Right renal cortex interstitium (tissue), 3 donors: ENCODE data around the gene SLC25A13. TPM values are rescaled to one million over a fixed set of nuclear protein-coding genes. Genes with fewer than 3 reads are reported as not detected.

ENCODE experiments used
- DNase-seq, 3 donors: peaks; one replicate each; pipeline ENCODE4 v3.0.0-alpha.2; 2013; ENCODE audit warnings: low read depth in 3 of 3, low spot score in 2 of 3
- polyA plus RNA-seq, 3 donors: library from polyadenylated mRNA; unstranded; fragments of 120-200 nt; gene quantifications; one replicate each; pipeline ENCODE4 v1.2.1, GENCODE V29; 2013; ENCODE audit not compliant: insufficient read length in 3 of 3

SLC25A13 gene
- polyA plus RNA-seq, 3 donors, result 38.6 to 42.1 (median 41.4) TPM

- no peak for DNase-seq
Observed at GRCh38 chr7:96244244-96244991, 77.5 kb downstream of the SLC25A13 start.

- DNase-seq, result no peak
Observed at GRCh38 chr7:96243241-96243640, 78.7 kb downstream of the SLC25A13 start.

- DNase-seq, result no peak
Observed at GRCh38 chr7:96241855-96242254, 80.0 kb downstream of the SLC25A13 start.

GRCh38 chr7:96238976-96239766 is 82.7 kb downstream of the SLC25A13 start:
- no peak for DNase-seq

- DNase-seq, result no peak
Observed at GRCh38 chr7:96238474-96238873, 83.4 kb downstream of the SLC25A13 start.

- no peak for DNase-seq
Observed at GRCh38 chr7:96237040-96237439, 84.9 kb downstream of the SLC25A13 start.

- DNase-seq, result peak in 2 of 3 donors; percentile 21 to 49
Observed at GRCh38 chr7:96236198-96237039, 85.5 kb downstream of the SLC25A13 start.

GRCh38 chr7:96235281-96235680 is 86.6 kb downstream of the SLC25A13 start:
- no peak for DNase-seq

GRCh38 chr7:96233528-96234154 is 88.3 kb downstream of the SLC25A13 start:
- no peak for DNase-seq

GRCh38 chr7:96233084-96233483 is 88.8 kb downstream of the SLC25A13 start:
- DNase-seq, result no peak

- DNase-seq, result no peak
Observed at GRCh38 chr7:96228760-96229159, 93.1 kb downstream of the SLC25A13 start.

- no peak for DNase-seq
Observed at GRCh38 chr7:96225251-96225650, 96.6 kb downstream of the SLC25A13 start.

- DNase-seq, result no peak
Observed at GRCh38 chr7:96224685-96225084, 97.2 kb downstream of the SLC25A13 start.

GRCh38 chr7:96224073-96224472 is 97.8 kb downstream of the SLC25A13 start:
- no peak for DNase-seq

GRCh38 chr7:96221888-96222287 is 100.0 kb downstream of the SLC25A13 start:
- no peak for DNase-seq

GRCh38 chr7:96219378-96220130 is 102.3 kb downstream of the SLC25A13 start:
- DNase-seq, result no peak

GRCh38 chr7:96218664-96219243 is 103.1 kb downstream of the SLC25A13 start:
- DNase-seq, result no peak

GRCh38 chr7:96217147-96217546 is 104.8 kb downstream of the SLC25A13 start:
- no peak for DNase-seq

GRCh38 chr7:96216373-96216772 is 105.5 kb downstream of the SLC25A13 start:
- no peak for DNase-seq

GRCh38 chr7:96212474-96212873 is 109.4 kb downstream of the SLC25A13 start:
- no peak for DNase-seq
